GM19438 (cell line): ENCODE measurements around the gene PDSS2.
"Not testable (repeated sequence)": the region's sequence is repeated elsewhere in the genome, so short reads cannot be mapped to it uniquely, and the experiment has no call there.

Experiments
- ATAC-seq: cut with Tn5 transposase; IDR thresholded peaks from one replicate; pipeline ENCODE4 v1.9.1; 2021; ENCODE audit warnings: low read depth; ENCODE audit not compliant: unreplicated experiment

PDSS2 gene

DNA sequence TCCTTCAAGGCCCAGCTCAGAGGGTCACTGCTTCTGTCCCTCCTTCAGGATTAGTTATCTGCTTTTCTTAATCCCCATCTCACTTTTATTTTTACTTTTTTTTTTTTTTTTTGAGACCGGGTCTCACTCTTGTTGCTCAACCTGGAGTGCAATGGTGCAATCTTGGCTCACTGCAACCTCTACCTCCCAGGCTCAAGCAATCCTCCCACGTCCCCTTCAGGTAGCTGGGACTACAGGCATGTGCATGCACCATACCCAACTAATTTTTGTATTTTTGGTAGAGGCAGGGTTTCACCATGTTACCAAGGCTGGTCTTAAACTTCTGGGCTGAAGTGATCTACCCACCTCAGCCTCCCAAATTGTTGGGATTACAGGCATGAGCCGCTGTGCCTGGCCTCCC lies 16.5 kb upstream of the PDSS2 start:
- not testable (repeated sequence) for ATAC-seq

DNA sequence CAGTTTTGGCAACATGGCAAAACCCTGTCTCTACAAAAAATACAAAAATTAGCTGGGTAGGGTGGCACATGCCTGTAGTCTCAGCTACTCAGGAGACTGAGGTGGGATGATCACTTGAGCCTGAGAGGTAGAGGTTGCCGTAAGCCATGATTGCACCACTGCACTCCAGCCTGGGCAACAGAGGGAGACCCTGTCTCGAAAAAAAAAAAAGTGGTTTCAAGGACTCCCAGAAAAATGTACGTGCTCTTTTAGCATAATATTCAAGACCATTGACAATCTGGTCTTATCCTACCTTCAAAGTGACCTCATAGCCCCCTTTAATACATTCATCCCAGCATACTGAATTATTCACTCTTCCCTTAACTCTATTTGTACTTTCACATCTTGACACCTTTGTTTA lies 16.0 kb upstream of the PDSS2 start:
- ATAC-seq: not testable (repeated sequence)

DNA sequence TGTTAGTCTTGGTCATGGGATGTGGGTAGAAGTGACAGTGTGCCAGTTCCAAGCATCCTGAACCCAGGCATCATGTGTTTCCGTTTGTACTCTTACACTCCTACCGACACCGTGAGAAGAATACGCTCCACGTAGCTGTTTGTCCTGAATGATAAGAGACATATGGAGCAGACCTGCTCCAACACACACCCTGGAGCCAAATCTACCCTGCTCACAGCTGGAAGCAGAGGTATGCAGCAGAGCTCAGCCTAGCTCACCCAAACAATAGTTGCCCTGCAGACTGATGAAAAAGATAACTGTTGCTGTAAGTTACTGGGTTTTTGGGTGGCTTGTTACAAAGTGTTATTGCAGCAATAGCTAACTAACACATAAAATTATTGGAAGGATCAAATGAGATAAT lies 14.3 kb upstream of the PDSS2 start:
- ATAC-seq: no peak

DNA sequence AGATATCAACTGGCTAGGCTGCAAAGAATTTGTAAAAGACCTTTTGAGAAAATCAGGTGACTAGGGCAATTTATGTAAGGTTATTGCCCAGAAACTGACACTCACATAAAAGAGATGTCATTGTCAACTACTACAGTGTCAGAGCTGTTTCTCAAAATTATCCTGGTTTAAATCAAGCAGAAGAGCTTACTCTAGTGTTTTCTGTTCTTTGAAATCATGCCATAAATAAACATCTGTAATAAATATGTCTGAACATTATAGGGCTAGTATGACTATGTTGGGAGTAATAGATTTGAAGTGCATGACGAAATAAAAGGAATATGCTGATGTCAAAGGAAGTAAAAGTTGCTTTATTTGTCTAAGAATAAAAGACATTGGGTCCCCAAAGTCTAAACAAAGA lies 11.0 kb upstream of the PDSS2 start:
- ATAC-seq: no peak

DNA sequence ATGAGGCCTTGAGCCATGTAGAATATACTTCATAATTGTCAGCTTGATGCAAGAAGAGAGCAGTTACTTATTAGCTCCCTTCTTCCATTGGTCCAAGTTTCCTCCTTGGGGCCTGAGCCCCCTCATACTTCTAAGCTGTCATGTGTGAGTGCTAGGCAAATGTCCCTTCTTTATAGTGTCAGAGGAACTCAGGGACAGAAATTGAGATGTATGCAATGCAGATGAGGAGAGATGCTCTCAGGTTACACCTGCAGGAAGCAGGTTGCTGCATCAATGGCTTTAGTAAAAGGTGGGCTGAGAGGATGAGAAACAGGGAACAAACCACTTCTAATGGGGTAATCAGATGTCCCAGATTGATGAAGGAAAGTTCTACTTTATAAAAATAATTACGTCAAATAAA lies 6.7 kb upstream of the PDSS2 start:
- ATAC-seq: no peak

DNA sequence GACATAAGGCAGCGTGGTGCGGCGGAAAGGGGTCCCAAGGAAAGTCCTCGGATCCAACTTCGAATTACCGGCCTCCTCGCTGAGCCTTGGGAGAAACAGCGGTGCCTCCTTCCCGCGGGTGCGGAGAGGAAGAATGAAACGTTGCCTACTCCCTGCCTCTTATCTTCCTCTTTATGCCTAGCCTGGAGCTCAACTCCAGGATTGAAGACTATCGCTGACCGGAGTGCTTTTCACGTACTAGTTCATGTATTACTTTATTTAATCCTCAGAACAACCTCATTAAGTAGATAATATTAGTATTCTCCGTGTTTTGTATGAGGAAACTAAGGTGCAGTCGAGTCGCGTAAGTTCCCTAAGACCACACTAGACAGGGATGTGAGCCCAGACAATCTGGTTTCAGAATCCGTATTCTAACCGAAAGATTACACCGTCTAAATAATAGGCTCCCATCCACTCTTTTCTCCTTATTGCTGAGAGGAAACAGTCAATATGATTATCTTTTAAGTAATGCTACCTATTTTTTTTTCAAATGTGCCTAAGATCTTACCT lies 793 bp upstream of the PDSS2 start:
- ATAC-seq: no peak

DNA sequence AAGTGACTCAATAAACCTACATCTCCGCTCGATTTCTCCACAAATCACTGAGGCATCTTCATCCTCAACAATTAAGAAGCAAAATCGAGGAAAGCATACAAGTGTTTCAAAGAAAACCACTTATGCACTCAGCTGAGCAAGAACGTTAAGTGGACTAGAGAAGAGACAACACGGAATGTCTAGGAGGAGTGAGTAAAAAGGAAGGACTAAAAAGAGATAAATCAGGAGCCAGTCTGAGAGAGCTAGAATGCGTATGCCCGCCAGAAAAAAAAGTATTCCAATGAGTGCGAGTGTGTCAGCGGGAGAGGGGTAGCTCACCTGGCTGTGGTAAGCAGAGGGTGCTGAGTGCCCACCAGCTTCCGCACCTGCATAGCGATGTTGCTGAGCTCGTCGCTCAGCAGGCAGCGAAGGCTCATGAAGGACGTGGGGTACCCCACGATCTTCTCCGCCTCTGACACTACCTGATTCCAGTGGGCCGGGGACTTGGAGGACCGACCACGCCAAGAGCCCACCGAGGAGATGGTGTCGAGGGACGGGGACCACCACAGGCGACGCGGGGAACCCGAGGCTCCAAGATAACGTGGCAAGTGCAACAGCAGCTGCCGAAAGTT lies 587 bp downstream of the PDSS2 start:
- ATAC-seq: peak; percentile 35

DNA sequence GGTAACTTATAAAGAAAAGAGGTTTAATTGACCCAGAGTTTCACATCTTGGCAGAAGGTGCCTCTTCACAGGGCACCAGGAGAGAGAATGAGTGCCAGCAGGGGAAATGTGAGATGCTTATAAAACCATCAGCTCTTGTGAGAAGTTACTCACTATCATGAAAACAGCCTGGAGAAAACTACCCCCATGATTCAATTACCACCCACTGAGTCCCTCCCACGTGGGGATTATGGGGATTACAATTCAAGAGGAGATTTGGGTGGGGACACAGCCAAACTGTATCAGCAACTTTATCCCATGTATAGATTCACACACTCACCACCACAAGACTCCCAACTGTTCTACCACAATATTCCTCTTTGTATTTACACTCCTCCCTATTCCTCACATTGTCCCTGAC lies 10.6 kb downstream of the PDSS2 start:
- no peak for ATAC-seq

DNA sequence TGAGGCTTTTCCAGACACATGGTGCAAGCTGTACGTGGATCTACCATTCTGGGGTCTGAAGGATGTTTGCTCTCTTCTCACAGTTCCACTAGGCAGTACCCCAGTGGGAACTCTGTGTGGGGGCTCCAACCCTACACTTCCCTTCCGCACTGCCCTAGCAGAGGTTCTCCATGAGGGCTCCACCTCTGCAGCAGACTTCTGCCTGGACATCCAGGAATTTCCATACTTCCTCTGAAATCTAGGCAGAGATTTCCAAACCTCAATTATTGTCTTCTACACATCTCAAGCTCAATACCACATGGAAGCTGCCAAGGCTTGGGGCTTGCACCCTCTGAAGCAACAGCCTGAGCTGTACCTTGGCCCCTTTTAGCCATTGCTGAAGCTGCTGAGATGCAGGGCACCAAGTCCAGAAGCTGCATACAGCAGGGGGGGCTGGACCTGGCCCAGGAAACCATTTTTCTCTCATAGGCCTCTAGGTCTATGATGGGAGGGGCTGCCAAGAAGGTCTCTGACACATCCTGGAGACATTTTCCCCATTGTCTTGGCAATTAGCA lies 11.6 kb downstream of the PDSS2 start:
- ATAC-seq: no peak

DNA sequence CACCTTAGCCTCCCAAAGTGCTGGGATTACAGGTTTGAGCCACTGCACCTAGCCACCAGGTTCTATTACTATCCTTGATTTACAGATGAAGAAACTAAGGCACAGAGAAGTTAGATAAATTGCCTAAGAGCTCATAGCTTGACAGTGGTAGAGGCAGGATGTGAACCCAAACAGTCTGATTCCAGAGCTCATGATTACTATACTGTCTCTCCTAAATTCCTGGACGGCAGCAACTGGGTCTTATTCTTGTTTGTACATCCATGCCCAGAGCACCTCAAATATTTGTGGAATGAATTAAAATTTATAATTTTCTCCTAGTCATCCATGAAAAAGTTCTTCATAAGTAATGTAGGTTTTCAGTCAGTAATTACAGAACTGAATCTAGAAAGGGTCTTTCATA lies 15.1 kb downstream of the PDSS2 start:
- no peak for ATAC-seq

DNA sequence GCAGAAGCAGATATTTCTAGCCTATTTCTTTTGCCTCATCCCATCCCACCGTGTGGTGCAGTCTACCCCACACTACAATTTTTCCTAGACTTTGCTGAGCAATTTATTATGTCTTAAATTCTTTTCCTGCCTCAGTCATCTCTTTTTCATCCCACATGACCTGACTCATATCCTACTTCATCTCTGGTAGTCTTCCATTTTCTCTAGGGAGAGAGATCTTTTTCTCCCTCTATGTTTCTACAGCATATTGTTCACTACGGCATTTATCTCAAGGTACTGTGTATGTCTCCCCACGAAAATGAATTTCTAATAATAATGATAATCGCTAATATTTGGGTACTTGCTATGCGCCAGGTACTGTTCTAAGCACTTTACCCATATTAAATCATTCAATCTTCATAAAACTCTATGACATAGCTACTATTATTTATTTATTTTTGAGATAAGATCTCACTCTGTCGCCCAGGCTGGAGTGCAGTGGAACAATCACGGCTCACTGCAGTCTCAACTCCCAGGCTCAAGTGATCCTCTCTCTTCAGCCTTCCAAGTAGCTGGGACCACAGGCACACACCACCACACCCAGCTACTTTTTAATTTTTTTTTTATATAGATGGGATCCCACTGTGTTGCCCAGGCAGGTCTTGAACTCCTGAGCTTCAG lies 15.6 kb downstream of the PDSS2 start:
- ATAC-seq: no peak

DNA sequence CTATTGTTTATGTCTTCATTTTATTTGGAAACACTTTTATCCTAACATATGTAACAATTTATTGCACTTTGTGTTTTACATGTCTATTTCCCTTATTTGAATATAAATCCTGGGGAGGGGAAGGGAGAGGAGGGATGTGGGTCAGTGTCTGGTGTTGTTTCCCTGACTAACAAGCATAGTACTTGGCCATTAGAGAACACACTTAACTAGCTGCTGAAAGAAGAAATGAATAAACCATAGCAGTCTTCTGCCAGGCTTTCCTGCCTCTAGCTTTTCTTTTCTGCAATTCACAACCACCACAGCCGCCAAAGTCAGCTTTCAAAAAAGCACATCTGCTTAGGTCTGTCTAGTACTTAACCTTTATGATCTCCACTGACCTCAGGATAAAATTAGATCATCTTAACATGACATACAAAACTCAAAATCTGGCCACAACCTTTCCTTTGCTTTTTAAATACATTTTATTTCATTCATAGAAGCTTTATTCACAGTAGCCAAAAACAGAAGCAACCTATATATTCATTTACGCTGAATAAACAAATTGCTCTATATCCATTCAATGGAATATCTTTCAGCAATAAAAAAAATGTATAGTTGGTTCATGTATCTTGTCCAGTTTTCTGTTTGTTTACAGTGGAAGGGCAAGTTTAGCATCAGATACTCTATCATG lies 16.3 kb downstream of the PDSS2 start:
- no peak for ATAC-seq

DNA sequence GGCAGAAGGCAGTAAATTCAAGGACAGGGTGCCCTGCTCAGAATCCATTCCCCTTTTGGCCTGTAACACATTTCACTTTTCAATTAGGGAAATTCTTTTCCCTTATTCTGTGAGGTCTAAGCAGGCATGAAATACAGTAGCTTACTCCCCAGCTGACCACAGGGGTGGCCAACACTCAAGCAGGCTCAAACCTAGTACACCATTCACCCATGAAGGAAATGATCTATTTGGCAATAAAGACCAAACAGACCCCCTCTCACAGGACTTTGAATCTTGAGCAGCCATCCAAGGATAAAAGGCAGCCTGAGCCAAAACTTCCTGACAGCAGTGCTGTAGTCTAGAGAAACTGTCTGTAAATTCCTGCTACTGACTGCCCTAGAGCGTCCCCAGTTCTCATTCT lies 17.7 kb downstream of the PDSS2 start:
- ATAC-seq: no peak

DNA sequence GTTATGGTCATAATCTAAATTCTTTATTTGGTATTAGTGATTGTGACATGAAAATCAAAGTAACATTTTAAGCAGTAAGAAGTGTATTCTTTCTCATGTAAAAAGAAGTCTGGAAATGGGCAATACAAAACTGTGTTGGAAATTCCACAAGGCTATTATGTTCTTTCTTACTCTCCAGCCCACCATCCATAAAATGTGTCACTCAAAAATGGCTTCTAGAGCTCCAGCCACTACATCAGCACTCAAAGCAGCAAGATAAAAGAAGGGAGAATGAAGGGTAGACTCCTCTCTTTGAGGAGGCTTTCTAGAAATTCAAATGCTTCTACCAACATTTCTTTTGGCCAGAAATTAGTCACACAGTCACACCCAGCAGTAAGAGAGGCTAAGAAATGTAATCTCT lies 18.4 kb downstream of the PDSS2 start:
- no peak for ATAC-seq

DNA sequence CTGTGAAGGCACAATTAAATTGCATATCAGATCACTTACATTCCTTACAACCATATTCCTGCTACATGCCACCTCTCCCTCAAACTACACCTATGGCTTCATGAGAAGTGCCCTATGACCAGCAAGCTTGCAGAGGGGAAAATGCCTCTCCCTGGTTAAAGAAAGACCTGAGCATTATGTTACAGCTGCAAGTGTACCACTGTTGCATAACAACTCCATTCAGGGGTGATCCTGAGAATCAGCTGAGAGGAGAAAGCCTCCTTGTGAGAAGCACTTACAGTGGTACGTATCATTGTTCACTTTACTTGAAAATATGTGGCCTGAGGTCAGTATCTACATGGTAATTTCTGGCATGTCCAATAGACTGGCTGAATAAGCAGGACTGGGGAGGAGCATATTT lies 20.0 kb downstream of the PDSS2 start:
- no peak for ATAC-seq

DNA sequence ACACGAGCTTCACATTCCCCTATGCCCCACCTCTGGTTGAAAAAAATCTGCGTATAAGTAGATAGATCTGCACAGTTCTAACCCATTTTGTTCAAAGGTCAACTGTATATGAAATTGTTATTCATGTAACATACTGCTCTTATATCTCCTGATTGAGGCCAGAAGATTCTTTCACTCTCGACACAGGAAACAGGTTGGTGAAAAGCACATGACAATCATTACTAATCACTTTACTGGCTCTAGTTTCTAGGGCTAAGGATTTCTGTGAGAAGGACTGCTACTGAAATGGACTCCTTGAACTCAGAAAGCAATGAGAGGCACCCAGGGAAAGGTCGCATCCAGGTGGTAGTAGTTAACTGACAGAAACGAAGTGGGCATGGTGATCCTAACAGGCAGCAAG lies 21.7 kb downstream of the PDSS2 start:
- no peak for ATAC-seq

DNA sequence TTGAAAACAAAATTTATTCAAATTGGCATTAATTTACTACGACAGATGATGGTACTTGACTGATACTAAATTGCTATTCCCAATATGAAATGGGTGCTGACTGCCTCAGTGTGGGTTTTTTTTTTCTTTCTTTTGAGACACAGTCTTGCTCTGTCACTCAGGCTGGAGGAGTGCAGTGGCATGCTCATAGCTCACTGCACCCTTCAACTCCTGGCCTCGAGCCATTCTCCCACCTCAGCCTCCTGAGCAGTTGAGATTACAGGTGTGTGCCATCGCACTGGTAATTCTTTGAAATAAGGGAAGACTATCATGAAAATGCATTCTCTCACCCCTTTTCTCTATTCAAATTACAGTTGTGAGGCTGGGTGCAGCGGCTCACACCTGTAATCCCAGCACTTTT lies 22.5 kb downstream of the PDSS2 start:
- ATAC-seq: no peak

DNA sequence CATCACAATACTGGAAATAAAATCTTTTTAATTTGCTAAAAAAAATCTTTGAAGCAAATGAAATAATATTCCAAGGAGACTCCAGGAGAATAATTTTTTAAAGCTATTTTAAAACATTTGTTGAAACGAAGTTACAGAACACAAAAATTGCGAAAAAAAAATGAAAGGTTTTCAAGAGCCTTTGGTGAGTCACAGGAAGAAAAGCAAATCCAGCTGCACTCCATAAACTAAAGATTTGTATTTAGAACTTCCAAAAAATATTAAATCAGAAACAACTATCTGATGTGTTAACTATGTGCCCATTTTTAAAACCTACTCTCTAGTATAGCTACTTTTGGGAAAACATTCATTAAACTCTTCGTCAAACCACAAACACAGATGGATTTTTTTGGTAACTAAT lies 23.6 kb downstream of the PDSS2 start:
- no peak for ATAC-seq

DNA sequence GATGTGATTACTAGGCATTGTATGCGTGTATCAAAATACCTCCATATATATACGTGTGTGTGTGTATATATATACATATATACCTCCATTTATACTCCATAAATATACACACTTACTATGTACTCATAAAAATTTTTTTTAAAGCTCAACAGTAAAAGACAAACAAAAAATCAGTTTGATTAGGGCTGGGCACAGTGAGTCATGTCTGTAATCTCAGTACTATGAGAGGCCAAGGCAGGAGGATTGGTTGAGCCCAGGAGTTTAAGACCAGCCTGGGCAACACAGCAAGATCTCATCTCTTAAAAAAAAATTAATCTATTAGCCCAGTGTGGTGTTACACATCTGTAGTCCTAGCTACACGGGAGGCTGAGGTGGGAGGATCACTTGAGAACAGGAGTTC lies 24.6 kb downstream of the PDSS2 start:
- ATAC-seq: no peak

DNA sequence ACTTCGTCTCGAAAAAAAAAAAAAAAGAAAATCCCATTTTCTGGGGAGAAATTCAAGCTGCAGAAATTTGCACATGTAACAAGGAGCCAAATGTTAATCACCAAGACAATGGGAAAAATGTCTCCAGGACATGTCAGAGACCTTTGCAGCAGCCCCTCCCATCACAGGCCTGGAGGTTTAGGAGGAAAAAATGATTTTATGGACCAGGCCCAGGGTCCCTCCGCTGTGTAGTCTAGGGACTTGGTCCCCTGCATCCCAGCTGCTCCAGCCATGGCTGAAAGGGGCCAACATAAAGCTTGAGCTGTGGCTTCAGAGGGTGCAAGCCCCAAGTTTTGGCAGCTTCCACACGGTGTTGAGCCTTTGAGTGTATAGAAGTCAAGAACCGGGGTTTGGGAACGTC lies 33.4 kb downstream of the PDSS2 start:
- not testable (repeated sequence) for ATAC-seq

DNA sequence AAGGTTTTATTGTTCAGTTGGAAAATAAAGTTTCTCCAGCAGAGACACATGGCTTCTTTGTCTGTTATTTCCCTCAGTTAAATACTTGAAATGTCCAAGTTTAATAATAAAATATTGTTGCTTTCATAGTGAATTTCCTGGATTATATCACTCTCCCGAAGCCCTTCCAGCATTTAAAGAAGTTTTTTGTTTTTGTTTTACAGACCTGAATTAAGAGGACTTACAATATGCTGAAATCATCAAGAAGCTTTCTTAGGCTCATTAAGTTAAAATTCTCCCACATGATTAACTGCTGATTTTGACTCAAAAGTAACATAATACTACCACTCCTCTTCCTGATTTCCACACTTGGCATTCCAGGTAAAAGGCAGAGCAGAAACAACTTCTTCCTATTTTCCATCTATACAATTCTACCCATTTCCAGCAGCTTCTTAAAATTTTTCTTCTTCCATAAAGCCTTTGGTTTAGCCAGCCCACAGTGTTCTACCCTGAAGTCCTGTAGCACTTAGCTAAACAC lies 35.8 kb downstream of the PDSS2 start:
- no peak for ATAC-seq
